HG03095 (cell line): ENCODE data around the gene FRY.
A peak's percentile ranks its signal among the peaks of the same experiment; 100 is the strongest.
"Not testable (repeated sequence)": the region's sequence is repeated elsewhere in the genome, so short reads cannot be mapped to it uniquely, and the experiment has no call there.

Experiments
- ATAC-seq: cut with Tn5 transposase; IDR thresholded peaks from one replicate; pipeline ENCODE4 v1.9.1; 2021; ENCODE audit warnings: moderate library complexity; ENCODE audit not compliant: unreplicated experiment

Gene FRY

GRCh38 chr13:32040052-32040642, 8.6 kb downstream of the FRY start:
- no peak for ATAC-seq

GRCh38 chr13:32040689-32041088, 9.1 kb downstream of the FRY start:
- no peak for ATAC-seq

GRCh38 chr13:32041429-32041828, 9.9 kb downstream of the FRY start:
- peak; percentile 59 for ATAC-seq

GRCh38 chr13:32042551-32042950, 11.0 kb downstream of the FRY start:
- ATAC-seq, result no peak

- no peak for ATAC-seq
These were observed 12.9 kb downstream of the FRY start for GRCh38 chr13:32044446-32044845.

- no peak for ATAC-seq
These were observed 14.0 kb downstream of the FRY start for GRCh38 chr13:32045537-32045936.

- no peak for ATAC-seq
These were observed 14.6 kb downstream of the FRY start for GRCh38 chr13:32045982-32046785.

- no peak for ATAC-seq
These were observed 15.5 kb downstream of the FRY start for GRCh38 chr13:32047088-32047487.

GRCh38 chr13:32047793-32048192, 16.2 kb downstream of the FRY start:
- ATAC-seq, result no peak

- ATAC-seq, result no peak
These were observed 17.2 kb downstream of the FRY start for GRCh38 chr13:32048816-32049215.

GRCh38 chr13:32051156-32051555, 19.6 kb downstream of the FRY start:
- ATAC-seq, result no peak

- no peak for ATAC-seq
These were observed 24.7 kb downstream of the FRY start for GRCh38 chr13:32056316-32056715.

- not testable (repeated sequence) for ATAC-seq
These were observed 25.8 kb downstream of the FRY start for GRCh38 chr13:32057325-32057724.

GRCh38 chr13:32059511-32059984, 28.0 kb downstream of the FRY start:
- no peak for ATAC-seq

GRCh38 chr13:32060401-32060878, 28.9 kb downstream of the FRY start:
- ATAC-seq, result no peak

GRCh38 chr13:32063619-32064233, 32.2 kb downstream of the FRY start:
- ATAC-seq, result no peak

- ATAC-seq, result no peak
These were observed 35.8 kb downstream of the FRY start for GRCh38 chr13:32067149-32067961.

GRCh38 chr13:32068255-32068654, 36.7 kb downstream of the FRY start:
- no peak for ATAC-seq

GRCh38 chr13:32073180-32073864, 41.7 kb downstream of the FRY start:
- ATAC-seq, result no peak

GRCh38 chr13:32075170-32075851, 43.7 kb downstream of the FRY start:
- no peak for ATAC-seq
